ENCODE results near the gene FGF22.

Gene FGF22

GRCh38 chr19:642767-643727, 3.4 kb downstream of the FGF22 start:
- TF ChIP-seq CTCF (IDR thresholded peaks at IDR 0.05; ENCODE audit: low read depth, low read length), result no peak
- no peak overlapping the region for H3K4me3 ChIP-seq (ENCODE audit: low read depth, low read length)

GRCh38 chr19:643736-644135, 4.1 kb downstream of the FGF22 start:
- H3K4me3 ChIP-seq (ENCODE audit: low read depth, low read length), result no peak overlapping the region
- TF ChIP-seq CTCF (IDR thresholded peaks at IDR 0.05; ENCODE audit: low read depth, low read length), result no peak

GRCh38 chr19:644363-644762, 4.7 kb downstream of the FGF22 start:
- no peak for TF ChIP-seq CTCF (IDR thresholded peaks at IDR 0.05; ENCODE audit: low read depth, low read length)

GRCh38 chr19:644789-645188, 5.1 kb downstream of the FGF22 start:
- TF ChIP-seq CTCF (IDR thresholded peaks at IDR 0.05; ENCODE audit: low read depth, low read length), result no peak

More at GRCh38 chr19:644363-644762, 4.7 kb downstream of the FGF22 start:
- no peak overlapping the region for H3K4me3 ChIP-seq (ENCODE audit: low read depth, low read length)

GRCh38 chr19:645912-646778, 6.5 kb downstream of the FGF22 start:
- no peak for TF ChIP-seq CTCF (IDR thresholded peaks at IDR 0.05; ENCODE audit: low read depth, low read length)
- H3K4me3 ChIP-seq (ENCODE audit: low read depth, low read length), result no peak overlapping the region

More at GRCh38 chr19:644789-645188, 5.1 kb downstream of the FGF22 start:
- no peak overlapping the region for H3K4me3 ChIP-seq (ENCODE audit: low read depth, low read length)

GRCh38 chr19:646779-647565, 7.3 kb downstream of the FGF22 start:
- no peak for TF ChIP-seq CTCF (IDR thresholded peaks at IDR 0.05; ENCODE audit: low read depth, low read length)
- H3K4me3 ChIP-seq (ENCODE audit: low read depth, low read length), result no peak overlapping the region

Data from WI38 (cell line).